ENCODE results near the gene SRSF7.

- no peak for TF ChIP-seq POLR2A (IDR thresholded peaks at IDR 0.05)
- TF ChIP-seq, protein P1, sequence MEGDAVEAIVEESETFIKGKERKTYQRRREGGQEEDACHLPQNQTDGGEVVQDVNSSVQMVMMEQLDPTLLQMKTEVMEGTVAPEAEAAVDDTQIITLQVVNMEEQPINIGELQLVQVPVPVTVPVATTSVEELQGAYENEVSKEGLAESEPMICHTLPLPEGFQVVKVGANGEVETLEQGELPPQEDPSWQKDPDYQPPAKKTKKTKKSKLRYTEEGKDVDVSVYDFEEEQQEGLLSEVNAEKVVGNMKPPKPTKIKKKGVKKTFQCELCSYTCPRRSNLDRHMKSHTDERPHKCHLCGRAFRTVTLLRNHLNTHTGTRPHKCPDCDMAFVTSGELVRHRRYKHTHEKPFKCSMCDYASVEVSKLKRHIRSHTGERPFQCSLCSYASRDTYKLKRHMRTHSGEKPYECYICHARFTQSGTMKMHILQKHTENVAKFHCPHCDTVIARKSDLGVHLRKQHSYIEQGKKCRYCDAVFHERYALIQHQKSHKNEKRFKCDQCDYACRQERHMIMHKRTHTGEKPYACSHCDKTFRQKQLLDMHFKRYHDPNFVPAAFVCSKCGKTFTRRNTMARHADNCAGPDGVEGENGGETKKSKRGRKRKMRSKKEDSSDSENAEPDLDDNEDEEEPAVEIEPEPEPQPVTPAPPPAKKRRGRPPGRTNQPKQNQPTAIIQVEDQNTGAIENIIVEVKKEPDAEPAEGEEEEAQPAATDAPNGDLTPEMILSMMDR (IDR thresholded peaks at IDR 0.05) = no peak
Observed at GRCh38 chr2:38763728-38764127, 12.6 kb upstream of the SRSF7 start.
